NCI-H2196 treated with DMSO at 0.1 percent for 48 hours (cell line): ENCODE results near the gene TMEM215.

Experiments used
- DNase-seq: peaks from one replicate; lab custom pipeline; 2025; ENCODE audit not compliant: unreplicated experiment; lab: John Stamatoyannopoulos, UW

Gene TMEM215

GRCh38 chr9:32832346-32832745 lies 49.0 kb downstream of the TMEM215 start:
- DNase-seq: no peak
